Ecto neural progenitor cell (in vitro differentiated cells): ENCODE data around the gene ZNF275.
"Not testable (repeated sequence)": the region's sequence is repeated elsewhere in the genome, so short reads cannot be mapped to it uniquely, and the experiment has no call there.

Experiments
- DNase-seq: peaks from one replicate; pipeline ENCODE4 v3.0.0-alpha.2; 2018; ENCODE audit warnings: low spot score

The ZNF275 gene

DNA sequence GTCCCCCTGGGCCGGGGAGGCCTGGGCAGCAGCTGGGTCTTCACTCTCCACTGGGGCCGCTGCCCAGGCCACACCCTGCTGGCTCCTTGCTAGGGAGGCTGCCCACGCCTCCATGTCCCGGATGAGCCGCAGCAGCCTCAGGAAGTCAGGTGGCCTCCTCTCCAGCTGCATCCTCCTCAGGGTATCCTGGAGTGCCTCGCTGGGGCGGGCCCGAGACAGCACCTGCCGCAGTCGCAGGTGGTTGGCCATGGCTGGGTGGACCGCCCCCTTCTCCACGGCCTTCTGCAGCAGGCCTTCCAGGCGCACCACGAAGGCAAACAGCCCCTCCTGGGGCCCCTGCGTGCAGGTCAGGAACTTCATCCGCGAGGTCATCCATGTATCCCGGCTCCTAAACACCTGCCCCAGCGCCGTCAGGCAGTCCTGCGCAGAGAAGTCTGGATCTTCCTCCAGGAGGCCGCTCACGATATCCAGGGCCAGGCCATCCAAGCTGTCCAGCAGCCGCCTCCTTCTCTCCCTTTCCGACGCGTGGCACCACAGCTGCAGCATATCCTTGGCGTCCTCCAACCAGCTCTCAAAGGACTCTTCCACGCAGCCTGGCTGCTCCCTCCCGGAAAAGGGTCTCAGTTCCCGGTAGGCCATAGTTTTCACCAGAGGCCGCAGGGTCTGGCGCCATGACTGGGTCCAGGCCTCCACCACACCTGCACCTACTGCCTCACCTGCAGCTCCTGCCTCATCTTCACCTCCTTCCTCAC, 14.5 kb upstream of the ZNF275 start:
- DNase-seq: no peak

DNA sequence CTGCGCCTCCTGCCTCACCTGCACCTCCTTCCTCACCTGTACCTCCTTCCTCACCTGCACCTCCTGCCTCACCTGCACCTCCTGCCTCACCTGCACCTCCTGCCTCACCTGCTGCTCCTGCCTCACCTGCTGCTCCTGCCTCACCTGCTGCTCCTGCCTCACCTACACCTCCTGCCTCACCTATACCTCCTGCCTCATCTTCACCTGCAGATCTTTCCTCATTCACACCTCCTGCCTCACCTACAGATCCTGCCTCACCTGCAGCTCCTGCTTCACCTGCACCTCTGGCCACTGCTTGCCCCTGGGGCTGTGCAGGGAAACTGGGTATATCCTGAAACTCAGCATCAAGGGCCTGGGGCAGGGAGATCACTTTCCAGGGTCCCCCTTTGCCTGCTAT, 13.9 kb upstream of the ZNF275 start:
- DNase-seq: not testable (repeated sequence)

DNA sequence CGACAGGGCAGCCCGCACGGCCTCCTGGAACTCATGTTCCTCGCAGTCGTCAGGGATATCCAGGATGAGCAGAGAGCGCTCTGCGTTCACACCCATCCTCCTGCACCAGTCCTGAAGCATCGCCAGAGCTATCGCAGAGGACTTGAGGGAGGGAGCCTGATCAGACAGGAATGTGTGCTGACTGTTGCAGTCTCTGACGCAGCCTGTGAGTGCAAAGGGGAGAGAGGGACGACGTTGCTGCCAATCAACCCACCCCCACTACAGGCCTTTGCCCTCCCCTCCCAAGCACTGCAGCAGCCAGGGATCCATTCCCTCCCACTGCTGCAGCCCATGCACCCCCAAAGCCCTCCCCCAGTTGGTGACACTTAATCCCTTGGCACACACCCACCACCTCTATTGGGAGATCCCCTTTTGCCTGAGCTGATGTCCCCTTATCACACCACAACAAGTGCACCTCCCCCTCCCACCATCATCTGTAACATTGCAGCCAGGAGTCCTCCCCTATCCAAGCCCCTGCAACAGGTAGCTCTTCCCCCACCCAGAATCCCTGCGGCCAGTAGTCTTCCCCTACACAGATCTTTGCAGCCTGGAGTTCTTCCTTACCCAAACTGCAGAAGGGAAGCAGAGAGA, 13.3 kb upstream of the ZNF275 start:
- DNase-seq: no peak

DNA sequence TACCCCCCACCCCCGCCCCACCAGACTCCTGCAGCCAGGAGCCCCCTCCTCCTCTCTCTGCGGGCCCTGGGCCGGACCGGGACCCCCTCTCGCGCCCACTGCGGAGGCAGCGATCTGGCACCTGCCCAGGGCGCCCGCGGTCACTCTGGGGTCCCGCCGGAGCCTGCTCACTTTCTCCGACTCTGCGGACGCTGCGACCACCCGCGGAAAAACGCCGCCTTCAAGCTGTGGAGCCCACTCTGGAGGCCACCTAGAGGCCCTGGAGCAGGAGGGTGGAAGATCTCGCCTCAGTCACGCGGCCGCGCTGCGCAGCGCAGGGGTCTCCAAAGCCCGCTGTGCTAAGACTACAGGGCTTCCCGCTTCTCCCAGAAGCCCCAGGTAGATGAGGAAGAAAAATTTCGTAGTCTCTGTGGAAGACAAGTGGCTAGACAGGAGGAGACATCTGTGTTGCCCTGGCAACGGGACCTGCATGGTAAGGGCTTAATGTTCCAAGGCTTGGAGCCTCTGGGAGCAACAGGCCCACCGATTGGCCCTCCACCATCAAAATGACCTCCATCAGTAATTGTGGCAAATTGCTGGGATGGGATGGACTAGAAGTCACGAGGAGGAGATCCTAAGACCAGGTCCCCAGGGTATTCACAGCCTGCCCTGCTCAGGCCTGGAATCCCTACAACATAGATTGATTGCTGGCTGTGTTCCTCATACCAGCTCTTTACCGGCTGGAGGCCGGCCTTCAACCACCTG, 12.4 kb upstream of the ZNF275 start, which contains the start of gene PNMA6F:
TSS of gene PNMA6F (minus strand) at position 387 of the 744 bp plus-strand sequence. CDS start 1,093 bp downstream, outside the sequence.
- DNase-seq: no peak

DNA sequence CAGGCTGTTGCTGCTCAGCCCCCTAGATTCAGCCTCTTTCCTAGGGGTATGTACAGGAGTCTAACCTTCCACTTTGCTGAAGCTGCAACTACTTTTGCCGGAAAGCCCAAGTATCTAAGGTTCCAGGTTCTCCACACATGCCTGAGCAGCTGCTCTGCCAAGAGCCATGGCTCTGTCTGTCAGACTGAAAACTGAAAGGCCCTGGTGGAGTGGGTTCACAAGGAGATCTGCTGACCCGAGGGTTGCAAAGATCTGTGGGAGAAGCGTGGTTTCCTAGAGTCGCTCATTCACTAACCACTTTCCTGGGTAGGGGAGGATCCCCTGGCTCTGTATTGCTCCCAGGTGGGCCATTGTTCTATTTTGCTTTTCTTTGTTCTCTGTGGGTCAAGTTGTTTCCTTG, 6.4 kb upstream of the ZNF275 start:
- DNase-seq: peak; percentile 12

DNA sequence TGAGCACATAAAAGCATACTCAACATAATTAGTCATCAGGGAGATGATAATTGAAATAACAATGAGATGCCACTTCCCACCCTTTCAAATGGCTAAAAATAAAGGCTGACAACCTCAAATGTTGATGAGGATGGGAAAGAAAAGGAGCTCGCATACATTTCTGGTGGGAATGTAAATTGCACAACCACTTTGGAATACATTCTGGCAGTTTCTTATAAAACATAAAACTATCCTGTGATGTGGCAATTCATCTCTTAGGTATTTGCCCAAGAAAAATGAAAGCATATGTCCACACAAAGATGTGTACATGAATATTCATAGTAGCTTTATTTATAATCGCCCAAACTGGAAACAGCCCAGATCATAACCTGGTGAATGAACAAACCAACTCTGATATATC, 687 bp upstream of the ZNF275 start:
- no peak for DNase-seq

DNA sequence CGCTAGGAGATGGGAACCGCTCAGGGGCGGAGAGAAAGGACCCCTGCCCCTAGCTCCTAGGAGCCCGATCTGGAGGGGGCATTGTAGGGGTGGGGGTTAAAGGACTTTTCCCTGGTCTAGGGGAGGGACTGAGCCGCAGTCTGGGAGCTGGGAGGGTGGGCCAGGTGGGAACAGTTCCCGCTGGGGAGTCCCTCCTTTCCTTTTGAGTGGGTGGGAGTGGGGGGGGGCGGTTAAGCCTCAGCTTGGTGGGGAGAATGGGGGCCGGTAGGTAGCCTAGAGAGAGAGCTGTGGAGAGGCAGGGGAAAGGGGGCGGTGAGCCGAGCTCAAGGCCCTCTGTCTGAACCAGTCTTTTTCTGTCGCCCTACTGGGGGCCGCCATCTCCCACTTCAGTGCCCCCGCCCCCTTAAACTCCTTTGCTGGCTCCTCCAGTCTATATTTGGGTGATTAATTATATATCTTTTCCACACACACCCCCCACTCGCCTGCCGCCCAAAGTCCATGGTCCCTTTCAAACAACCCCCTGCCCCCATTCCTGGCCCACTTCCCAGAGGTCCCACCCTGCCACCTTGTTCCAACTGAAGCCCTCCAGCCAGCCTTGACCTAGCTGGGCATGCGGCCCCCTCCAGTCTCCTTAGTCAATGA, 822 bp downstream of the ZNF275 start:
- no peak for DNase-seq

DNA sequence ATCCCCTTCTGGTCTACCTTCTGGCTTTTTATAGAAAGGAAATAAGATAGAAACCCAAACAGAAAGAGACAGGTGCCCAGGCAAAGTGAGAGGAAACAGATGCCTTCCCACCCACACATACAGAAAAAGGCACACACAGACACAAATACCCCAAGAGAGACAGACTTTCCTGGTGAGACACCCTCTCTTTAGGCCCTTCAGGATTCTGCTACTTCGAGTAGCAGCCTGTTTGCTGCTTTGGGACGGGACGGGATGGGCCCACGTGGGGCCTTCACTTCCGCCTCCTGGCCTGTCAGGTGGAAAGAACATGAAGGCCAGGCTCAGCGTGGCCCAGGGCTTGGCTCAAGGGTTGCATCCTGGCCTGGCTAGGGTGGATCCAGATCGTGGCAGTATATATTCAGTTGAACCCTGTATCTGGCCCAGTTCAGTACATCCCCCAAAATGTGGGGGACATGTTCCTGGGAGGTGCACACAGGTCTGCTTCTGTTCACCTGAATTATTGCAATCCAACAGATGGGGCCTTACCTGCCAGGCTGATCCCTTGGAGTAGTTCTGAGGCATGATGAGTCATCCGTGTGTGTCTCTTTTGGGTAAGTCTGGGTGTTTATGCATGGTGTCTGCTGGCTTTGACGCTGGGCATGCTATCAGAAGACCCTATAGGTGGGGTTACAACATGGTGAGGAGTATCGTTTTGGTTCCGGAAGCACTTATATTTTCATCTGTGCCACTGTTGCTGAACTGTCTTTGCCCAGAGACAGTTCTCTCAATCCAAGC, 2.4 kb downstream of the ZNF275 start:
- DNase-seq: peak; percentile 30

DNA sequence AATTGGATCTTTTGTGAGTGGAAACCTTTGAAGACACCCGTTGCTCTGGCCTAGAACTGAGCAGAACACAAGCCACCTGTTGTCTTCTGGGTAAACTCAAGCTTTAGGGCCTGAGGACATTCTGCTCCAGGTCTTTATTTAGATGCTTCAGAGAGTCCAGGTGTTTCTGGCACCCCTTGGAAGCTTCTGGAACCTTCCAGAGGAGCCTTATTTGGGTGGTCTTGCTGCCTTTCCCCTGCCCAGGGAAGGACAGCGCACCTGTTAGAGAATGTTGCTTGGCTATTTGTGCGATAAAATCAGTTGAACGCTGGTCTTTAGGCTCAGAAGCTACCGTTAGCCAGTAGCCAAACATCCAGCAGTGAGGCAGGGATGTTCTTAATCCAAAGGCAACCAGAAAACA, 3.0 kb downstream of the ZNF275 start:
- peak; percentile 7 for DNase-seq

DNA sequence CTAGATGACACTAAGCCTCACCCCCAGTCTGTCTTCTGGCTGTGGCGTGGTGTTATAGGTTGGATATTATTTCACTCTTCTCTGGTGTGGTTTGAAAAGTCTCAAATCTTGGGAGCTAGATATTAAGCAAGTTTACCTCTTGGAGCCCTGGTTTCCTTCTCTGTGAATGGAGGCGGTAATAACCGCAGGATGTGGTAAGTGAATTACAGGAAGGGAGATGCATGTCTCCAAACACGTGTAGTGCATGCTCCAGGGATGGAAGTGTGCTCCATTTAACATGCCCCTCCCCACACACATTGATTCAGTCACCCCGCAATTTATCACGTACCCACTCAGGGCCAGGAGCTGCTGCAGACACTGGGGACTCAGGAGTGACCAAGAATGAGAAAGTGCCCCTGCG, 4.9 kb downstream of the ZNF275 start:
- peak; percentile 6 for DNase-seq

DNA sequence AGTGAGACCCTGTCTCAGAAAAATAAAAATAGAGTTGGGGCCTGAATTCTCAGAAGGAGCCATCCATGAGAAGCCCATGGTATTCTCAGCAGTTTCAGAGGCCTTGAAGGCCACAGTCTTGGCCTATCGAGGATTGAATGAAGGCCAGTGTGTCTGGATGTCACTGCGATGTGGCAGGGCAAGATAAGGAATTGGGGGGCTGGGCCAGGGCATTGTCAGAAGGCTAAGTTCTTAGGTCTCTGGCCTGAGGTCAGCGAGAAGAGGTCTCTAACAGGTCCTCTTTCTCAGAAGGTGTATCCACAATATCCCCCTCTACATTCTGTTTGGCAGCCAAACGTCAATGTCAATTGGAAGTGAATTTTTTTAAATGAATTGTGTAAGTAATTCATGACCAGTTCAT, 5.7 kb downstream of the ZNF275 start:
- peak; percentile 8 for DNase-seq

DNA sequence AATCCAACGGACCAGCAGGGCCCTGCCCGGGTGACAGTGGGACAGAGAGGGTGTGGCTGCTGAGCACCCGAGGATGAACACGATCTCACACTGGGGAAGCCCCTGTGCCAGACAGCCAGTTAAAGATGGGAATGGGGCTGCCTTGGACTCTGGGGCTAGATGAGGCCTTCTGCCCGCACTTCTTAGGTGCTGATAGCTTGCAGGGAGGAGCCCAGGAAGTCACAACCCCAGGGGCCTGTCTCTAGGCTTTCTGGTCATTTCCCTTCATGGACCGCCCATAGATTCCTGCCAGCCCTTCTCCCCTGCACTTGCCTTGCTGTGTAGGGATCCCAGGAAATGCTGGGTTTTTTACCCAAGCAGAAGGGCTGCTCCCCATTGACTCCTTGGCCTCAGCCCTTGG, 6.2 kb downstream of the ZNF275 start:
- peak; percentile 12 for DNase-seq

DNA sequence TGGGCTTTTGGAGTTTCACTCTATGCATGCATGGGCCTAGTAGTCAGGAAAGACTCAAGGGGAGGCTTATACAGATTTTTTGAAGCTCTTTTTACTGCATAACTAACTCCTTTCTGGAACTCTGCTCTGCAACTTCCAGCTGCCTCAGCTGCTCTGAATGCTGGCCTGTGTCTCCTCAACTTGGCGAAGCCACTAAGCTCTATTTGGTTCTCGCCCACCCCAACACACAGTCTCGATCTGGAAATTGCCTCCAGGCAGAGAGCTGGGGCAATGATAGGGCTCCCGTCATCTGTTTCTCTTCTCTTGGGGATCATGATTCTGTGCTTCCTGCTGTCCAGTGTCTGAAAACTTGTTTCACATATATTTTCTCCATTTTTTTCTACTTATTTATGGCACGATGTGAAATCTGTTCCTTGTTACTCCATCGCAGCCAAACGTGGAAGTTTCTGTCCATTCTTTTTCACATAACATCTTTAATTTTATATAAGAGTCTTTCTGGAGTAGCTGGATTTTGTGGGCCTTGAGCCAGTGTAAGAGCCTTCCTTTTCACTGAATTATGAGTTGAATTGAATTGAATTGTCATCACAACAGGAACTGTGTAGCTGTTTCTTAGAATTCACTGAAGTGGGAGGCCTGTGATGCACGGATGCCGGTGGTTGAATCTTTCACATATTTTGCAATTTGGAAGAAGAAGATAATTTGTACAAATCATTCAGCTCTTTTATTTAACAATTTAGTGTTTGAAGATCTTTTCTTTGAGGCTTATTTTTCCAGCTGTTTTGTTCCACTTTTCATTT, 9.0 kb downstream of the ZNF275 start:
- DNase-seq: no peak

DNA sequence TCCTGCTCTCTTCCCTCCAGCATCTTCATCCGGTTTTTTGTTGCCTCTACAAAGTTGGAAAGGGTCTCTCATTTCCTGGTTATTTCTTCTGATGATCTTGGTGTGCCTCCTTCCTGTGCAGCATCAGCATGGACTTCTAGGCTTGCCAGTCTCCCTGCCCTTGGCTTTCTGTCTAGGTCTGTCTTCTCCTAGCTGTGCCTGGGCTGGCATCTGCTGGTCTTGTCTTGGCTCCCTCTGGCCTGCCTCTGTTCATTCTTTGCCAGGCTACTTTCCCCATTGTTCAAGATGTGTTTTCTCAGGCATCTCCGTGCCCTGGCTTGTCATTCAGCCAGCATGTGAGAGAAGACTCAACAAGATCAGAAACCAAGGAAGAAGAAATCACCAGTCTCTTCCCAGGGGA, 9.7 kb downstream of the ZNF275 start:
- DNase-seq: no peak

DNA sequence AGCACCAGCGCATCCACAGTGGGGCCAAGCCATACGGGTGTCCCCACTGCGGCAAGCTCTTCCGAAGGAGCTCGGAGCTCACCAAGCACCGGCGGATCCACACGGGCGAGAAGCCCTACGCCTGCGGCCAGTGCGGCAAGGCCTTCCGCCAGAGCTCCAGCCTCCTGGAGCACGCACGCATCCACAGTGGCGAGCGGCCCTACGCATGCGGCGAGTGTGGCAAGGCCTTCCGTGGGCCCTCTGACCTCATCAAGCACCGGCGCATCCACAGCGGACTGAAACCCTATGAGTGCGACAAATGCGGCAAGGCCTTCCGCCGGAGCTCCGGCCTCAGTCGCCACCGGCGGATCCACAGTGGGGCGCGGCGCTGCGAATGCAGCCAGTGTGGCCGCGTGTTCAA, 13.6 kb downstream of the ZNF275 start:
- no peak for DNase-seq

DNA sequence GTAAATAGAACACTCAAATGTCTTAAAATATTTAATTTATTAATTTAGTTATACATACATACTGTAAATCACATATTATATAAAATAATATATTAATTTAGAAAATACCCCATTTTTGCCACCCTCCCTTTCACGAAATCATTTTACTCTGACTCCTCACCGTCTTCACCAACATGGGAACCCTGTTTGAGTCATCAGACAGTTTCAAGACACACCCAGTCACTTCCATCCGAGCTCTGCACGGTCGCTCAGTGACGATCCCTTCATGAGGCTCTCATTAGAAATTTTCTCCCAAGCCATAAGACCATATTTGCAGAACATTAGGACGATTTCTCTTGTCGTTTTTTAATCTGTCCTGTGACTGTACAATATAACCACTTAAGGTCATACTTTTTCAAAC, 14.5 kb downstream of the ZNF275 start:
- DNase-seq: no peak

DNA sequence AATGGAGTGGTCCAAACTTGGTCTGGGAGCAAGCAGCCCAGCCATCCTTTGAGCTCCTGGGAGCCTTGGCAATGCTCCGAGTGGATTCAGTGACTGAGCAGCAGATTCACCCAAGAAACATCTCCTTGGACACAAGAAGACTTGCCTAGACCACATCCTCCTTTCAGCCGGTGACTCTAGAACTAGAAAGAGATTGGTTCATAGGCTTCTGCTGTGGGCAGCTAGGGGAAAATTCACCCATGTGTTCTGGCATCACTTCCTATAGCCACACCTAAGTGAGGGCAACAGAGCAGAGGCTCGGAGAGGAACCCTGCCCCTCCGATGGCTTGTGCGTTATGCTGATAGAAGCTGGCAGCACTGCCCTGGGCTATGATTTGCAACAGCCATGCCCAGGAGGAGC, 16.0 kb downstream of the ZNF275 start:
- DNase-seq: no peak

DNA sequence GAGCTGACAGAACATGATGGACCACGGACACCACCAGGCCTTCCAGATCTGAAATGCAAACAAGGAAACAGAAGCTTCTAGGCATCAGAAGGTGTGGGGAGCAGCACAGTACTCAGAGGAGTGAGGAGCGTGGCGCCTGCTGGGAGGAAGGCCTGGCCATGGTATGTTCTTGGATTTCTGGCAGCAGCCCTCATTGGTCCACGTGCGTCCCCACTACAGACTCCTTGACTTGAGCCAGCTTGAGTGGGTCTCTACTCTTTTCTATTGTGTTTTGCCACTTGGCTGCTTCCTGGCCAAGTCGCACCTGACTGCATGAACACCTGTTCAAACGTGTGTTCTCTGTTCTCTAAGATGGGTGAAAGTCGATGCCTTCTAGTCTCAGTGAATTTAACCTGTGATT, 18.0 kb downstream of the ZNF275 start:
- DNase-seq: peak; percentile 11

DNA sequence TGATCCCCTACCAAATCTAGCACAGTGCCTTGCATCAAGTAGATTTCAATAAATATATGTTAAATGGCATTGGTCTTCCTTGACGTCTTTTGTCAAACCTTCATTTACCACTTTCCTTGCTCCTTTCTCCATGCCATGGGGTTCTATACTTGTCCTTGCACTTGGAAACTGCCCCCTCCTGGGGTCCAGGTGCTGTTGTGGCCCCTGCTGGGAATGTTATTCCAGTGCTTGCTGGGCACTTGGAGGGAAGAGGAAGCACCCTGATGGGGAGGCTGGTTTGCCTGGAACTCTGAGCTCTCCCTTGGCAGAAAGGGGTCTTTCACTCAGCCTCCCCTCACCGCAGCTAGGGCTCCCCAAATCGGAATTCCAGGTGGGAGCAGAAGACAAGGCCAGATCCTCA, 18.9 kb downstream of the ZNF275 start:
- DNase-seq: no peak

DNA sequence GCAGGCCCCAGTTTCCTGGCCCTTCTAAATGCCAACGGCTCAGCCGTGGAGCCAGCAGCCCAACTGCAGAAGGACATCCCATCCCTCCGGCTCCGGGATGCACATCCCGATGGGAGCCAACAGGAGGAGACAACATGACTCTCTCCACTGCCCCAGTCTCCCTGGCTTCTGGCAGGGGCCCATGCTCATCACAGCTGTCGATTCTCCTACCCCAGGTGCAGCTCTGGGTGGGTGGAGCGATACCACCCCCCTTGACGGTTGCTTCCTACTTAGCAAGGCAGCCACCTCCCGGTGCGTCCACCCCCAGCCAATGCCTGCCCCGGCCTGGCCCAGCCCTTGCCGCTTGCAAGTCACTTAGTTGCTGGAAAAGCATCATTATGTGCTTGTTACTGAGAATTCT, 19.5 kb downstream of the ZNF275 start:
- no peak for DNase-seq

DNA sequence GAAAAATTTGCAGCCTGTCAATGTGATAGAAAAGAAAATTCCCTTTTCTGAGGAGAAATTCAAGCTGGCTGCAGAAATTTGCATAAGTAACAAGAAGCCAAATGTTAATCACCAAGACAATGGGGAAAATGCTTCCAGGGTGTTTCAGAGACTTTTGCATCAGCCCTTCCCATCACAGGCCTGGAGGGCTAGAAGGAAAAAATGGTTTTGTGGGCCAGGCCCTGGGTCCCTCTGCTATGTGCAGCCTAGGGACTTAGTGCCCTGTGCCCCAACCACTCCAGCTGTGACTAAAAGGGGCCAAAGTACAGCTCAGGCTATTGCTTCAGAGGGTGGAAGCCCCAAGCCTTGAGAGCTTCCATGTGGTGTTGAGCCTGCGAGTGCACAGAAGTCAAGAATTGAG, 23.9 kb downstream of the ZNF275 start:
- peak; percentile 2 for DNase-seq
